K562 (cell line): ENCODE measurements around the gene TEX30. TPM values are rescaled to one million over a fixed set of nuclear protein-coding genes. Genes with fewer than 3 reads are reported as not detected.

ENCODE experiments used
- ATF4 ChIP-seq: fragments of 450-650 bp; formaldehyde crosslinking; IDR thresholded peaks from 2 replicates; pipeline ENCODE4 v1.4.0; 2022; ENCODE audit warnings: mild to moderate bottlenecking, moderate library complexity
- BACH1 ChIP-seq: fragments of 200-800 bp; sonication (Bioruptor generic); IDR thresholded peaks from 2 replicates; pipeline ENCODE4 v1.6.1; 2016; ENCODE audit warnings: missing genetic modification characterization, missing compliant biosample characterization
- BRF1 ChIP-seq: IDR thresholded peaks from 3 replicates; pipeline ENCODE4 v1.6.1; 2011; ENCODE audit warnings: borderline replicate concordance, mild to moderate bottlenecking; ENCODE audit not compliant: insufficient read length; ENCODE audit errors: extremely low read depth
- CHD4 ChIP-seq: fragments of 200-600 bp; sonication (generic); IDR thresholded peaks from 3 replicates; pipeline ENCODE4 v1.6.1; 2012; ENCODE audit warnings: low read depth, mild to moderate bottlenecking, mixed read lengths, low read length, inconsistent platforms; ENCODE audit not compliant: insufficient read depth, insufficient replicate concordance, poor library complexity, severe bottlenecking
- E2F8 ChIP-seq: fragments of 450-650 bp; IDR thresholded peaks from 2 replicates; pipeline ENCODE4 v1.7.1; 2018; ENCODE audit warnings: mild to moderate bottlenecking, low read depth; ENCODE audit not compliant: partially characterized antibody
- ELK1 ChIP-seq: sonication (generic); formaldehyde crosslinking; IDR thresholded peaks from 2 replicates; pipeline ENCODE4 v1.8.1; 2022; ENCODE audit warnings: missing genetic modification reagents
- ETV1 ChIP-seq: fragments of 450-650 bp; conservative IDR thresholded peaks from 2 replicates; pipeline ENCODE4 v1.6.1; 2016; ENCODE audit warnings: missing genetic modification characterization, control low read depth, low read depth, missing compliant biosample characterization
- FOXA3 ChIP-seq, 2 experiments: fragments of 450-650 bp in 1 of 2; sonication (generic) in 1 of 2; formaldehyde crosslinking; IDR thresholded peaks in 1 of 2; conservative IDR thresholded peaks in 1 of 2; 2 replicates each; pipeline versions ENCODE4 v1.4.0 to v1.8.0; 2020 to 2022; ENCODE audit warnings: mild to moderate bottlenecking in 2 of 2, missing genetic modification reagents in 1 of 2
- MEF2D ChIP-seq: conservative IDR thresholded peaks from 2 replicates; pipeline ENCODE4 v1.6.1; 2016; ENCODE audit warnings: low read depth, missing genetic modification characterization, missing compliant biosample characterization
- MXI1 ChIP-seq: IDR thresholded peaks from 2 replicates; pipeline ENCODE4 v1.6.1; 2011; ENCODE audit warnings: low read depth, mild to moderate bottlenecking, improper control_type of control experiment, low read length
- MYNN ChIP-seq, 2 experiments: sonication (generic); formaldehyde crosslinking in 1 of 2; IDR thresholded peaks; 2 replicates each; pipeline versions ENCODE4 v1.5.0 to v1.6.1; 2016 to 2020; ENCODE audit warnings: antibody characterized with exemption in 1 of 2, missing genetic modification reagents in 1 of 2
- NCOA1 ChIP-seq: fragments of 450-650 bp; IDR thresholded peaks from 2 replicates; pipeline ENCODE4 v1.6.1; 2016; ENCODE audit warnings: low read depth
- NCOA2 ChIP-seq, 2 experiments: fragments of 450-650 bp; IDR thresholded peaks; 2 replicates each; pipeline ENCODE4 v1.6.1; 2018; ENCODE audit warnings: mild to moderate bottlenecking in 2 of 2, moderate library complexity in 1 of 2; ENCODE audit not compliant: partially characterized antibody in 2 of 2
- RBM14 ChIP-seq: fragments of 200-400 bp; formaldehyde crosslinking; IDR thresholded peaks from 2 replicates; pipeline ENCODE4 v1.6.1; 2018; ENCODE audit warnings: low read depth, mild to moderate bottlenecking, low read length, moderate library complexity, borderline replicate concordance; ENCODE audit not compliant: insufficient read depth
- RBM25 ChIP-seq: fragments of 200-400 bp; formaldehyde crosslinking; IDR thresholded peaks from 2 replicates; pipeline ENCODE4 v1.6.1; 2018; ENCODE audit warnings: low read length, low read depth, moderate library complexity; ENCODE audit not compliant: severe bottlenecking
- RUNX1 ChIP-seq: sonication (generic); IDR thresholded peaks from 2 replicates; pipeline ENCODE4 v1.6.1; 2016; ENCODE audit warnings: antibody characterized with exemption, low read depth
- ZEB2 ChIP-seq: fragments of 450-650 bp; IDR thresholded peaks from 2 replicates; pipeline ENCODE4 v1.6.1; 2016
- ZKSCAN1 ChIP-seq: fragments of 150-350 bp; IDR thresholded peaks from 2 replicates; pipeline ENCODE4 v1.6.1; 2016; ENCODE audit warnings: low read depth, low read length
- ZNF143 ChIP-seq: sonication (generic); formaldehyde crosslinking; IDR thresholded peaks from 2 replicates; pipeline ENCODE4 v1.9.0; 2022; ENCODE audit warnings: mild to moderate bottlenecking, missing genetic modification reagents
- polyA plus RNA-seq, 8 experiments: library from polyadenylated mRNA; depleted of rRNA in 4 of 8; stranded (reverse) in 5 of 8; unstranded in 3 of 8; fragments of >200 nt; fragmentation: Nextera tagmentation in 2 of 8; fragmentation: Illumina TruSeq in 1 of 8; extraction: Ambion mirVana in 2 of 8; extraction: Trizol in 1 of 8; gene quantifications; 2 replicates each; pipeline versions ENCODE4 v1.2.1 to v1.2.3, GENCODE V29; 2011 to 2014; ENCODE audit warnings: inconsistent platforms in 1 of 8, missing spikeins in 1 of 8
- total RNA-seq, 7 experiments: library from RNA; depleted of rRNA in 6 of 7; stranded (reverse); fragments of >200 nt in 6 of 7; fragmentation: Illumina TruSeq in 2 of 7; extraction: Trizol in 2 of 7; gene quantifications; 2 replicates each; pipeline versions ENCODE4 v1.2.1 to v1.2.3, GENCODE V29; 2011 to 2021; ENCODE audit warnings: low replicate concordance in 1 of 7
- TF ChIP-seq, protein P1 (sequence below): sonication (generic); formaldehyde crosslinking; IDR thresholded peaks from 2 replicates; pipeline ENCODE4 v1.8.1; 2022; ENCODE audit warnings: missing genetic modification reagents

The TEX30 gene
- total and polyA plus RNA-seq, 9 of the 15 experiments (the other 6 are each of a cell fraction or from before 2014, with no cell fraction given), result 24.1 to 143 (median 37.3) TPM

DNA sequence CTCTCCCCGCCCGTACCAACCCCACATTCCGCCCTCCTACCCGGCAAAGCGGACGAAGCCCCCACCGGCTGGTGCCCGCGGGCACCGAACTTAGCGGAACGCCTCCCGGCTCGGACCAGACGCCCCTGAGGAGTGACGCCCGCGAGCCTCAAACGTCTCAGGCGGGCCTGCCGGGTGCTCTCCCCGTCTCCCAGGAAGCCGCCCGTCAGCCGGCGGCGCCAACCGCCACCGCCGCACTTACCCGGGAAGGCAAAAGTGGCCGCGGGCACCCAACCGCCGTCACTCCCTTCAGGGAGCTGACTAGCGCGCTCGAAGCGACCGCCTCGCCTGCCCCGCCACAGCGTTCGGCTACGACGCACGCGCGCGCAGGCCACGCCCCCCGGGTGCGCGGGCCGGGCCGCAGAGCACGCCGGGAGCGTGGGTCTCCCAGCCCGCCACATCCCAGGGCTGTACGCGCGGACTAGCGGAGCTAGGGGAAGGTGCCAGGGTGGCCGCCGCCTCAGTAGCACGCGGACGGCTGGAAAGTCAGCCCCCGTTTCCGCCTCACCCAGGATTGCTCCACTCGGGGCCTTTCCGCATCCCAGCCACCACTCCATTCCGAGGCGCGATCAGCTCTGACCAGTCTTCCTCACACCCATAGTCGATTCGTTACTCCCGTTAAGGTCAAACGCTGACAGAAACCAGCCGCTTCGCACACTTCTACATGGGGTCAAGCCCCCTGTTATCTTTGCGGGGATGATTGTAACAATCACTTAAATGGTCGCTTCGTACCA is at the start of gene TEX30 (continued):
- TF ChIP-seq MXI1, result no peak
- no peak for TF ChIP-seq BRF1
- TF ChIP-seq ATF4 (CRISPR knock-in tag), result no peak
- no peak for TF ChIP-seq RUNX1
- 0 out of 2 replicates have a peak, but pooled peaks have one; percentile 25 for TF ChIP-seq MEF2D (tag)
- TF ChIP-seq RBM25, result no peak
- TF ChIP-seq NCOA2 (IDR thresholded peaks at IDR 0.05; ENCODE audit: partially characterized antibody in 2 of 2), result no peak
- TF ChIP-seq ZEB2, result no peak
- no peak for TF ChIP-seq CHD4
- no peak for TF ChIP-seq ZKSCAN1
- no peak for TF ChIP-seq BACH1 (tag)
- 0 out of 4 replicates have a peak, but pooled peaks of 1 of the 2 experiments have one; percentile 10 for TF ChIP-seq FOXA3 (CRISPR knock-in tag; conservative IDR thresholded peaks at IDR 0.05 in 1 of 2, IDR thresholded peaks at IDR 0.05 in 1 of 2)
- no peak for TF ChIP-seq RBM14
- TF ChIP-seq, protein P1, sequence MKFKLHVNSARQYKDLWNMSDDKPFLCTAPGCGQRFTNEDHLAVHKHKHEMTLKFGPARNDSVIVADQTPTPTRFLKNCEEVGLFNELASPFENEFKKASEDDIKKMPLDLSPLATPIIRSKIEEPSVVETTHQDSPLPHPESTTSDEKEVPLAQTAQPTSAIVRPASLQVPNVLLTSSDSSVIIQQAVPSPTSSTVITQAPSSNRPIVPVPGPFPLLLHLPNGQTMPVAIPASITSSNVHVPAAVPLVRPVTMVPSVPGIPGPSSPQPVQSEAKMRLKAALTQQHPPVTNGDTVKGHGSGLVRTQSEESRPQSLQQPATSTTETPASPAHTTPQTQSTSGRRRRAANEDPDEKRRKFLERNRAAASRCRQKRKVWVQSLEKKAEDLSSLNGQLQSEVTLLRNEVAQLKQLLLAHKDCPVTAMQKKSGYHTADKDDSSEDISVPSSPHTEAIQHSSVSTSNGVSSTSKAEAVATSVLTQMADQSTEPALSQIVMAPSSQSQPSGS (CRISPR knock-in tag), result 0 out of 2 replicates have a peak, but pooled peaks have one; percentile 28
- no peak for TF ChIP-seq ELK1 (CRISPR knock-in tag)
- 0 out of 2 replicates have a peak, but pooled peaks have one; percentile 22 for TF ChIP-seq ETV1 (tag)
- TF ChIP-seq MYNN (IDR thresholded peaks at IDR 0.05), result no peak
- no peak for TF ChIP-seq MYNN (CRISPR knock-in tag; IDR thresholded peaks at IDR 0.05)
- peak; percentile 79 for TF ChIP-seq ZNF143 (CRISPR knock-in tag)
- TF ChIP-seq NCOA1, result no peak
- no peak for TF ChIP-seq E2F8
